IMR-90 (cell line): Measurements from ENCODE around the gene TRIM77. TPM values are rescaled to one million over a fixed set of nuclear protein-coding genes. Genes with fewer than 3 reads are reported as not detected.
"Not testable (repeated sequence)": the region's sequence is repeated elsewhere in the genome, so short reads cannot be mapped to it uniquely, and the experiment has no call there.

ENCODE experiments used
- ATAC-seq: fragments of 200-7000 bp; cut with Tn5 transposase; 2 replicates; pipeline ENCODE4 v1.9.1; 2020; ENCODE audit warnings: low read depth, mild to moderate bottlenecking, moderate library complexity
- BruUV-seq: library from RNA; stranded (reverse); fragments of 400-500 nt; replicated peaks from 2 replicates; lab custom pipeline; 2021; lab: Mats Ljungman, UMichigan
- CTCF ChIA-PET: fragments of 300-600 bp; formaldehyde crosslinking; extraction: SDS; loops from one replicate; lab custom pipeline; 2021; ENCODE audit warnings: antibody characterized with exemption; lab: Yijun Ruan, JAX
- POLR2A ChIA-PET: fragments of 300-600 bp; sonication (Branson Sonifier 250); formaldehyde crosslinking; loops from one replicate; lab custom pipeline; 2022; ENCODE audit warnings: antibody characterized with exemption; ENCODE audit not compliant: unreplicated experiment; lab: Charles Lee
- DNase-seq: peaks from one replicate; pipeline ENCODE4 v3.0.0; 2013
- H2AFZ ChIP-seq: replicated peaks from 2 replicates; pipeline ENCODE3; 2013; ENCODE audit warnings: low read length, mild to moderate bottlenecking; ENCODE audit not compliant: poor library complexity
- H2AK5ac ChIP-seq: 2 replicates; pipeline ENCODE4 v1.6.1; 2013; ENCODE audit warnings: low read depth, low read length, inconsistent platforms
- H2AK9ac ChIP-seq: replicated peaks from 2 replicates; pipeline ENCODE3; 2013; ENCODE audit warnings: mild to moderate bottlenecking, low read depth, low read length, moderate library complexity; ENCODE audit not compliant: poor library complexity
- H2BK120ac ChIP-seq: 2 replicates; pipeline ENCODE4 v1.6.1; 2013; ENCODE audit warnings: low read depth, low read length, inconsistent platforms
- H2BK15ac ChIP-seq: 3 replicates; pipeline ENCODE4 v1.6.1; 2013; ENCODE audit warnings: low read depth, low read length, inconsistent platforms
- H2BK20ac ChIP-seq: 2 replicates; pipeline ENCODE4 v1.6.1; 2013; ENCODE audit warnings: low read depth, mild to moderate bottlenecking, inconsistent platforms, low read length, moderate library complexity
- H2BK5ac ChIP-seq: 2 replicates; pipeline ENCODE4 v1.6.1; 2013; ENCODE audit warnings: mild to moderate bottlenecking, low read depth, low read length, inconsistent platforms; ENCODE audit not compliant: poor library complexity, severe bottlenecking
- H3K14ac ChIP-seq: replicated peaks from 2 replicates; pipeline ENCODE4 v1.6.1; 2013; ENCODE audit warnings: low read depth, low read length, inconsistent platforms
- H3K18ac ChIP-seq: 2 replicates; pipeline ENCODE4 v1.6.1; 2013; ENCODE audit warnings: low read depth, low read length, control low read depth
- H3K23ac ChIP-seq: 2 replicates; pipeline ENCODE4 v1.6.1; 2013; ENCODE audit warnings: low read depth, low read length, inconsistent platforms
- H3K27ac ChIP-seq: 2 replicates; pipeline ENCODE4 v1.5.1; 2013; ENCODE audit warnings: mild to moderate bottlenecking, control low read depth, low read length; ENCODE audit not compliant: insufficient read depth
- H3K27me3 ChIP-seq: 2 replicates; pipeline ENCODE4 v1.6.1; 2013; ENCODE audit warnings: low read length; ENCODE audit not compliant: control insufficient read depth, insufficient read depth
- H3K36me3 ChIP-seq: 2 replicates; pipeline ENCODE4 v1.6.1; 2013; ENCODE audit warnings: low read length, mixed read lengths; ENCODE audit not compliant: control insufficient read depth, insufficient read depth
- H3K4ac ChIP-seq: 2 replicates; pipeline ENCODE4 v1.6.1; 2013; ENCODE audit warnings: low read depth, low read length, inconsistent platforms
- H3K4me1 ChIP-seq: 2 replicates; pipeline ENCODE4 v1.6.1; 2013; ENCODE audit warnings: low read length, mixed read lengths; ENCODE audit not compliant: control insufficient read depth, insufficient read depth
- H3K4me2 ChIP-seq: 2 replicates; pipeline ENCODE4 v1.6.1; 2013; ENCODE audit warnings: low read depth, mild to moderate bottlenecking, control low read depth, low read length, moderate library complexity
- H3K4me3 ChIP-seq: 2 replicates; pipeline ENCODE4 v1.5.1; 2013; ENCODE audit warnings: low read depth, mild to moderate bottlenecking, control low read depth, low read length, moderate library complexity; ENCODE audit not compliant: insufficient read depth
- H3K56ac ChIP-seq: 2 replicates; pipeline ENCODE4 v1.6.1; 2013; ENCODE audit warnings: low read length, inconsistent platforms; ENCODE audit not compliant: insufficient read depth; ENCODE audit errors: extremely low read depth
- H3K79me1 ChIP-seq, 2 experiments: 2 replicates each; pipeline ENCODE4 v1.6.1; 2013; ENCODE audit warnings: low read length in 2 of 2, inconsistent platforms in 1 of 2, low read depth in 1 of 2
- H3K9ac ChIP-seq: 2 replicates; pipeline ENCODE4 v1.6.1; 2013; ENCODE audit warnings: low read depth, low read length, control low read depth
- H3K9me1 ChIP-seq: 2 replicates; pipeline ENCODE4 v1.6.1; 2013; ENCODE audit warnings: low read length, inconsistent platforms; ENCODE audit not compliant: insufficient read depth
- H3K9me3 ChIP-seq: 2 replicates; pipeline ENCODE4 v1.6.1; 2013; ENCODE audit warnings: low read length; ENCODE audit not compliant: control insufficient read depth, insufficient read depth
- H4K20me1 ChIP-seq: 2 replicates; pipeline ENCODE4 v1.6.1; 2013; ENCODE audit warnings: low read length, inconsistent platforms; ENCODE audit not compliant: insufficient read depth
- H4K5ac ChIP-seq: 2 replicates; pipeline ENCODE4 v1.6.1; 2013; ENCODE audit warnings: mild to moderate bottlenecking, low read depth, low read length, control low read depth
- H4K8ac ChIP-seq, 2 experiments: 2 replicates each; pipeline ENCODE4 v1.6.1; 2013; ENCODE audit warnings: low read depth in 2 of 2, low read length in 2 of 2, control low read depth in 1 of 2, inconsistent platforms in 1 of 2
- H4K91ac ChIP-seq: 2 replicates; pipeline ENCODE4 v1.6.1; 2013; ENCODE audit warnings: low read depth, low read length, inconsistent platforms; ENCODE audit not compliant: insufficient read depth
- WGBS, 2 experiments: methylation state at CpG; one replicate each; pipeline versions ENCODE4 v1.1.5 to v1.1.7; 2013; ENCODE audit warnings: missing lambda C conversion rate in 2 of 2; ENCODE audit not compliant: insufficient read length in 1 of 2; ENCODE audit errors: extremely low coverage in 2 of 2; 5-methylcytosine and 5-hydroxymethylcytosine counted together
- dilution Hi-C: fragments of 300-500 bp; cut with HindIII; formaldehyde crosslinking; loops from one replicate; pipeline ENCODE4 v1.14.3; 2018; ENCODE audit warnings: low sequenced_read_pairs; ENCODE audit not compliant: unreplicated experiment
- in situ Hi-C: fragments of 300-500 bp; cut with MboI; formaldehyde crosslinking; loops from 3 replicates; pipeline ENCODE4 v1.14.3; 2019; ENCODE audit warnings: low sequenced_read_pairs, inconsistent platforms, mixed read lengths
- intact Hi-C: fragments of 100-400 bp; cut with micrococcal nuclease; formaldehyde crosslinking; loops from 2 replicates; pipeline ENCODE4 v1.10.0; 2022
- polyA plus RNA-seq, 3 experiments: library from polyadenylated mRNA; depleted of rRNA; stranded (reverse); fragments of >200 nt; gene quantifications; 2 replicates each; pipeline ENCODE4 v1.2.3, GENCODE V29; 2012; ENCODE audit warnings: low replicate concordance in 1 of 3
- total RNA-seq: library from RNA; depleted of rRNA; stranded (reverse); fragments of >200 nt; gene quantifications from 2 replicates; pipeline ENCODE4 v1.2.3, GENCODE V29; 2012

TRIM77 gene
- total and polyA plus RNA-seq, 2 of the 4 experiments (the other 2 are of a cell fraction), result not detected

DNA sequence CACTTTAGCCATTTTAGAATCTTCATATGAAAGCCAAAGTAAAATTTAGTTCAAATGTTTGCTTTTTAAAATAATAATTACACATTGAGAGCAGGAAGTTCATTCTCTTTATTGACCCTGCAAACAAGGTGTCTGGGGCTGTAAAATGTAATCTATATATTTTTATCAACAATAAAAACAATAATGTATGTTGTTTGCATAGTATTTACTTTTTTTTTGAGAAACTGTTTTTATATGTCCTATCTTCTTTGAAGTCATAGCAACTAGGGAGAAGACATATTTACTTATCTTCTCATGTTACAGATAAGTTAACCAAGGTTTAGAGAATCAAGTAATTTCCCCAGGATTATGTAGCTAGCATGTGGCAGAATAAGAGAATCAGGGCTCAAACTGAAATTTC, 37.6 kb upstream of the TRIM77 start:
- H2BK15ac ChIP-seq, POLR2A ChIA-PET, H3K18ac ChIP-seq, H3K36me3 ChIP-seq, H4K20me1 ChIP-seq, DNase-seq, H2BK5ac ChIP-seq, H2BK120ac ChIP-seq, BruUV-seq, H3K4ac ChIP-seq, H3K79me1 ChIP-seq, H3K56ac ChIP-seq, H3K9me1 ChIP-seq, H2BK20ac ChIP-seq, CTCF ChIA-PET, H3K4me2 ChIP-seq, ATAC-seq, H4K5ac ChIP-seq, H4K8ac ChIP-seq, H3K23ac ChIP-seq, H2AFZ ChIP-seq, H2AK9ac ChIP-seq, dilution Hi-C loops, H3K14ac ChIP-seq, in situ Hi-C loops, H3K4me3 ChIP-seq, intact Hi-C loops, H2AK5ac ChIP-seq, H3K9ac ChIP-seq, H3K27me3 ChIP-seq, H3K27ac ChIP-seq, H4K91ac ChIP-seq, H3K4me1 ChIP-seq, H3K9me3 ChIP-seq: not testable (repeated sequence)

DNA sequence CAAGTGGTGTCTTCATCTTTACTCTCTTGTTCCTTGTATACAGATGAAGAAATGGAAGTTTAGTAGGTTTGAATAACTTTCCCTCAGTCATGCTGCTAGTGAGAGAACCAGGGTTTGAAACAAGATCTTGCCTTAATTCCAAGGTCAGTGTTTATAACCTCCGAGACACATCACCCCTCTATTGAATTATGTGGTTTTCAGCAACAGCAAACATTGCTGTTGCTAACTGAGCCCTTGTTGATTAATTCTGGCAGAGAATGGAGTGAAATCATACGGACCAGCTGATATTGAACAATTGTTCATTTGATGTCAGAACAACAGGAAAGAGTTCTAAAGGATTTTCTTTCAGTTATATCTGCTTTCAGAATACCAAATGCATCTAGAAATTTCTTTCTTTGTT, 36.7 kb upstream of the TRIM77 start:
- BruUV-seq, H3K9me3 ChIP-seq, H2AFZ ChIP-seq, H2BK120ac ChIP-seq, H3K14ac ChIP-seq, H3K79me1 ChIP-seq, H3K4me3 ChIP-seq, H3K4me2 ChIP-seq, H3K23ac ChIP-seq, H3K4ac ChIP-seq, H2BK15ac ChIP-seq, H3K36me3 ChIP-seq, intact Hi-C loops, CTCF ChIA-PET, H4K8ac ChIP-seq, H3K27me3 ChIP-seq, H2AK9ac ChIP-seq, H3K27ac ChIP-seq, H4K91ac ChIP-seq, H2BK20ac ChIP-seq, H3K4me1 ChIP-seq, H4K5ac ChIP-seq, POLR2A ChIA-PET, ATAC-seq, H4K20me1 ChIP-seq, dilution Hi-C loops, DNase-seq, H3K9ac ChIP-seq, H3K18ac ChIP-seq, in situ Hi-C loops, H2AK5ac ChIP-seq, H3K9me1 ChIP-seq, H3K56ac ChIP-seq, H2BK5ac ChIP-seq: not testable (repeated sequence)
- WGBS, 2 experiments, result no CpG with 5 or more reads among the region's 2 CpGs
